ENCODE data around the gene SULT6B1. TPM values are rescaled to one million over a fixed set of nuclear protein-coding genes. Genes with fewer than 3 reads are reported as not detected.

Gene SULT6B1
- total and polyA plus RNA-seq, 2 of the 4 experiments (the other 2 are of a cell fraction) = not detected

- no peak overlapping the region for H2AK5ac ChIP-seq (ENCODE audit: low read depth, low read length)
- H3K27me3 ChIP-seq (ENCODE audit: control insufficient read depth, insufficient read depth, low read length) = no peaks in the 10 kb centered on the region
- no TSS peak for BruUV-seq (replicated peaks)
- no peak overlapping the region for H3K23ac ChIP-seq (ENCODE audit: low read depth, low read length)
- WGBS, 2 experiments (ENCODE audit: extremely low coverage in 2 of 2, insufficient read length in 1 of 2) = 100% methylated on average over 1 of the region's 1 CpG; no CpG with 5 or more reads in 1 of the 2 experiments
- H3K9me3 ChIP-seq (ENCODE audit: control insufficient read depth, insufficient read depth, low read length) = no peaks in the 10 kb centered on the region
- peaks cover 28% of the 10 kb centered on the region for H3K36me3 ChIP-seq (ENCODE audit: control insufficient read depth, insufficient read depth, low read length)
- dilution Hi-C loops (cut with HindIII; ENCODE audit: low sequenced_read_pairs, unreplicated experiment) (no loop called here), intact Hi-C loops (cut with micrococcal nuclease) (no loop called here), in situ Hi-C loops (cut with MboI; ENCODE audit: low sequenced_read_pairs) (no loop called here)
- no peaks in the 10 kb centered on the region for H3K9me1 ChIP-seq (ENCODE audit: insufficient read depth, low read length)
- H4K20me1 ChIP-seq (ENCODE audit: insufficient read depth, low read length) = no peaks in the 10 kb centered on the region; the same call in 1 of the 2 replicates
- peaks cover 22 to 41% of the 10 kb centered on the region in 2 experiments for H3K79me1 ChIP-seq (ENCODE audit: low read depth in 1 of 2, low read length in 2 of 2)
- DNase-seq = no peak
- no peak overlapping the region for H3K14ac ChIP-seq (replicated peaks; ENCODE audit: low read depth, low read length)
- H2BK15ac ChIP-seq (ENCODE audit: low read depth, low read length) = no peak overlapping the region
- POLR2A ChIA-PET (ENCODE audit: unreplicated experiment) = no interaction called here
- CTCF ChIA-PET = interaction anchor here (0.6 kb wide), 1 partner anchor 632 kb away, joined by 3 read pairs; no protein-coding TSS in a partner anchor
- H4K5ac ChIP-seq (ENCODE audit: low read depth, low read length) = no peak overlapping the region
- no peak overlapping the region for H3K4ac ChIP-seq (ENCODE audit: low read depth, low read length)
- no peak overlapping the region for H4K8ac ChIP-seq (ENCODE audit: low read depth in 2 of 2, low read length in 2 of 2)
- H3K4me3 ChIP-seq (ENCODE audit: insufficient read depth, low read depth, low read length) = no peak overlapping the region
- no peaks in the 10 kb centered on the region for H3K4me1 ChIP-seq (ENCODE audit: control insufficient read depth, insufficient read depth, low read length)
- no peak overlapping the region for H4K91ac ChIP-seq (ENCODE audit: insufficient read depth, low read depth, low read length)
- H3K56ac ChIP-seq (ENCODE audit: extremely low read depth, insufficient read depth, low read length) = no peak overlapping the region
- no peak overlapping the region for H3K9ac ChIP-seq (ENCODE audit: low read depth, low read length)
- H2BK5ac ChIP-seq (ENCODE audit: low read depth, low read length, poor library complexity, severe bottlenecking) = no peak overlapping the region
- H2BK120ac ChIP-seq (ENCODE audit: low read depth, low read length) = no peak overlapping the region
- no peak overlapping the region for H3K18ac ChIP-seq (ENCODE audit: low read depth, low read length)
- TF ChIP-seq CHD1 (IDR thresholded peaks at IDR 0.05; ENCODE audit: low read depth, low read length) (no peak), RCOR1 (IDR thresholded peaks at IDR 0.05; ENCODE audit: insufficient replicate concordance, low read length) (no peak), NFE2L2 (IDR thresholded peaks at IDR 0.05; ENCODE audit: low read depth, low read length) (no peak), ELK1 (IDR thresholded peaks at IDR 0.05; ENCODE audit: borderline replicate concordance, low read depth, low read length) (no peak), RAD21 (IDR thresholded peaks at IDR 0.05; ENCODE audit: low read length) (no peak), BHLHE40 (IDR thresholded peaks at IDR 0.05; ENCODE audit: low read depth, low read length) (no peak), POLR2A (IDR thresholded peaks at IDR 0.05; ENCODE audit: low read depth, low read length) (no peak), MAZ (IDR thresholded peaks at IDR 0.05; ENCODE audit: borderline replicate concordance, low read depth, low read length) (no peak), CEBPB (IDR thresholded peaks at IDR 0.05; ENCODE audit: low read depth, low read length) (no peak), CTCF (conservative IDR thresholded peaks at IDR 0.05; ENCODE audit: low read depth, low read length) (no peak), FOS (IDR thresholded peaks at IDR 0.05; ENCODE audit: low read depth, low read length) (no peak)
- H2AK9ac ChIP-seq (replicated peaks; ENCODE audit: low read depth, low read length, poor library complexity) = no peak overlapping the region
- no peak overlapping the region for H3K4me2 ChIP-seq (ENCODE audit: low read depth, low read length)
- no peak overlapping the region for H2AFZ ChIP-seq (replicated peaks; ENCODE audit: low read length, poor library complexity)
- H3K27ac ChIP-seq (ENCODE audit: insufficient read depth, low read length) = no peak overlapping the region
- no peak overlapping the region for H2BK20ac ChIP-seq (ENCODE audit: low read depth, low read length)
- no peak for ATAC-seq (ENCODE audit: low read depth)
Observed at GRCh38 chr2:37224063-37224462, 35.6 kb upstream of the SULT6B1 start.

Measured in IMR-90 (cell line).